PC-3 (cell line): ENCODE measurements around the gene PRR23B.

Experiments used
- EZH2 ChIP-seq: fragments of 300-600 bp; sonication (generic); IDR thresholded peaks from one replicate; pipeline ENCODE4 v1.6.1; 2017; ENCODE audit warnings: antibody characterized with exemption, mild to moderate bottlenecking, low read length; ENCODE audit not compliant: unreplicated experiment
- EZH2phosphoT487 ChIP-seq: fragments of 300-600 bp; sonication (generic); IDR thresholded peaks from 2 replicates; pipeline ENCODE4 v1.6.1; 2018; ENCODE audit warnings: mild to moderate bottlenecking, antibody characterized with exemption, low read length, borderline replicate concordance
- TF ChIP-seq, protein P1 (sequence below): fragments of 300-600 bp; sonication (generic); conservative IDR thresholded peaks from 2 replicates; pipeline ENCODE4 v1.5.1; 2017; ENCODE audit warnings: antibody characterized with exemption, low read depth, mild to moderate bottlenecking, low read length

DNA sequence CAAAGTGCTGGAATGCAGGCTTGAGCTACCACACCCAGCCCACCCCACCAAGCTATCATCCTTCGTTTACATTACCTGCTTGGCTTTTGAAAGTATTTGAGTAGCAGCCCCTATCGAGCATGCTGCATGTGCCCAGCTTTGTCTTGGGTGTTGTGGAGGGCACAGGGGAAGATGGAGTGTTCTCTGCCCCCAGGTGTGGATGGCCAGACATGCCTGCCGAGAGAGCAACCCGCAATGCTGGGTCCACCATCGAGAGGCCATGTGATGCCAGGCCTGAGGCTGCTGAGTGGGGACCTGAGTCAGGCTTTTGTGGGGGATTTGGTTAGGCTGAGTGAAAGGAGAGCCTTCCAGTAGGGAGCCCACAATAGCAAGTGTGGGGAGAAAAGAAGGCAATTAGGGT, 47.8 kb downstream of the PRR23B start:
- TF ChIP-seq, protein P1, sequence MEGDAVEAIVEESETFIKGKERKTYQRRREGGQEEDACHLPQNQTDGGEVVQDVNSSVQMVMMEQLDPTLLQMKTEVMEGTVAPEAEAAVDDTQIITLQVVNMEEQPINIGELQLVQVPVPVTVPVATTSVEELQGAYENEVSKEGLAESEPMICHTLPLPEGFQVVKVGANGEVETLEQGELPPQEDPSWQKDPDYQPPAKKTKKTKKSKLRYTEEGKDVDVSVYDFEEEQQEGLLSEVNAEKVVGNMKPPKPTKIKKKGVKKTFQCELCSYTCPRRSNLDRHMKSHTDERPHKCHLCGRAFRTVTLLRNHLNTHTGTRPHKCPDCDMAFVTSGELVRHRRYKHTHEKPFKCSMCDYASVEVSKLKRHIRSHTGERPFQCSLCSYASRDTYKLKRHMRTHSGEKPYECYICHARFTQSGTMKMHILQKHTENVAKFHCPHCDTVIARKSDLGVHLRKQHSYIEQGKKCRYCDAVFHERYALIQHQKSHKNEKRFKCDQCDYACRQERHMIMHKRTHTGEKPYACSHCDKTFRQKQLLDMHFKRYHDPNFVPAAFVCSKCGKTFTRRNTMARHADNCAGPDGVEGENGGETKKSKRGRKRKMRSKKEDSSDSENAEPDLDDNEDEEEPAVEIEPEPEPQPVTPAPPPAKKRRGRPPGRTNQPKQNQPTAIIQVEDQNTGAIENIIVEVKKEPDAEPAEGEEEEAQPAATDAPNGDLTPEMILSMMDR, result no peak
- TF ChIP-seq EZH2phosphoT487, result no peak
- TF ChIP-seq EZH2, result no peak
